ENCODE measurements around the gene MAP3K5. TPM values are rescaled to one million over a fixed set of nuclear protein-coding genes. Genes with fewer than 3 reads are reported as not detected.
A peak's percentile ranks its signal among the peaks of the same experiment; 100 is the strongest.

MAP3K5 gene
- total and polyA plus RNA-seq, 9 of the 15 experiments (the other 6 are each of a cell fraction or from before 2014, with no cell fraction given), result 2.2 to 13.0 (median 9.9) TPM

GRCh38 chr6:136774228-136775041 lies 17.8 kb downstream of the MAP3K5 start (continued):
- TF ChIP-seq HES1 (IDR thresholded peaks at IDR 0.05; ENCODE audit: low read depth) (no peak), CSDE1 (IDR thresholded peaks at IDR 0.05) (no peak), NUFIP1 (IDR thresholded peaks at IDR 0.05; ENCODE audit: partially characterized antibody) (no peak), GTF2A2 (tag; IDR thresholded peaks at IDR 0.05) (0 out of 2 replicates have a peak, but pooled peaks have one; percentile 2), POLR2AphosphoS5 (IDR thresholded peaks at IDR 0.05; ENCODE audit: control insufficient read depth, insufficient read depth, low read depth, low read length) (no peak), NR2F6 (CRISPR knock-in tag; IDR thresholded peaks at IDR 0.05) (no peak), CHAMP1 (IDR thresholded peaks at IDR 0.05) (no peak), LEF1 (IDR thresholded peaks at IDR 0.05) (no peak), IRF1 (CRISPR knock-in tag; IDR thresholded peaks at IDR 0.05; ENCODE audit: borderline replicate concordance) (no peak), SIX5 (IDR thresholded peaks at IDR 0.05; ENCODE audit: borderline replicate concordance in 1 of 2, insufficient read depth in 1 of 2, low read depth in 1 of 2, low read length in 2 of 2) (no peak), CXXC5 (CRISPR knock-in tag; IDR thresholded peaks at IDR 0.05) (0 out of 2 replicates have a peak, but pooled peaks have one; percentile 10), BMI1 (IDR thresholded peaks at IDR 0.05; ENCODE audit: low read length) (no peak), NR2C2 (CRISPR knock-in tag; IDR thresholded peaks at IDR 0.05) (no peak), NR2C2 (tag; IDR thresholded peaks at IDR 0.05) (peak; percentile 31; the same call in 1 of the 2 replicates), ZNF511 (CRISPR knock-in tag; IDR thresholded peaks at IDR 0.05) (no peak), MEF2A (IDR thresholded peaks at IDR 0.05; ENCODE audit: control insufficient read depth, low read depth, low read length) (no peak), POLR2G (IDR thresholded peaks at IDR 0.05; ENCODE audit: low read depth, low read length) (no peak), BHLHE40 (IDR thresholded peaks at IDR 0.05; ENCODE audit: low read length) (no peak)
- TF ChIP-seq, protein P1, sequence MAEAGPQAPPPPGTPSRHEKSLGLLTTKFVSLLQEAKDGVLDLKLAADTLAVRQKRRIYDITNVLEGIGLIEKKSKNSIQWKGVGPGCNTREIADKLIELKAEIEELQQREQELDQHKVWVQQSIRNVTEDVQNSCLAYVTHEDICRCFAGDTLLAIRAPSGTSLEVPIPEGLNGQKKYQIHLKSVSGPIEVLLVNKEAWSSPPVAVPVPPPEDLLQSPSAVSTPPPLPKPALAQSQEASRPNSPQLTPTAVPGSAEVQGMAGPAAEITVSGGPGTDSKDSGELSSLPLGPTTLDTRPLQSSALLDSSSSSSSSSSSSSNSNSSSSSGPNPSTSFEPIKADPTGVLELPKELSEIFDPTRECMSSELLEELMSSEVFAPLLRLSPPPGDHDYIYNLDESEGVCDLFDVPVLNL (CRISPR knock-in tag; IDR thresholded peaks at IDR 0.05; ENCODE audit: low read depth), result no peak
- TF ChIP-seq, protein P2, sequence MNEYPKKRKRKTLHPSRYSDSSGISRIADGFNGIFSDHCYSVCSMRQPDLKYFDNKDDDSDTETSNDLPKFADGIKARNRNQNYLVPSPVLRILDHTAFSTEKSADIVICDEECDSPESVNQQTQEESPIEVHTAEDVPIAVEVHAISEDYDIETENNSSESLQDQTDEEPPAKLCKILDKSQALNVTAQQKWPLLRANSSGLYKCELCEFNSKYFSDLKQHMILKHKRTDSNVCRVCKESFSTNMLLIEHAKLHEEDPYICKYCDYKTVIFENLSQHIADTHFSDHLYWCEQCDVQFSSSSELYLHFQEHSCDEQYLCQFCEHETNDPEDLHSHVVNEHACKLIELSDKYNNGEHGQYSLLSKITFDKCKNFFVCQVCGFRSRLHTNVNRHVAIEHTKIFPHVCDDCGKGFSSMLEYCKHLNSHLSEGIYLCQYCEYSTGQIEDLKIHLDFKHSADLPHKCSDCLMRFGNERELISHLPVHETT (CRISPR knock-in tag; conservative IDR thresholded peaks at IDR 0.05 in 1 of 2, IDR thresholded peaks at IDR 0.05 in 1 of 2), result no peak
